Adrenal gland (tissue), 12 donors: ENCODE data around the gene PANX2. TPM values are rescaled to one million over a fixed set of nuclear protein-coding genes. Genes with fewer than 3 reads are reported as not detected.

Experiments used
- DNase-seq, 7 donors: peaks; one replicate each; pipeline ENCODE4 v3.0.0-alpha.2; 2019 to 2020
- H3K27ac ChIP-seq, 5 donors: fragments of 200-600 bp; sonication (generic) in 4 of 5; 1 replicate in 3 of 5; 2 replicates in 2 of 5; pipeline versions ENCODE4 v1.5.1 to v1.8.0; 2016 to 2020; ENCODE audit warnings: mild to moderate bottlenecking in 1 of 5
- H3K27me3 ChIP-seq: fragments of 200-600 bp; 2 replicates; pipeline ENCODE4 v1.8.0; 2021
- H3K36me3 ChIP-seq, 2 donors: fragments of 200-600 bp; replicated peaks in 1 of 2; 1 replicate in 1 of 2; 2 replicates in 1 of 2; pipeline versions ENCODE4 v1.5.1 to v1.8.0; 2018 to 2022
- H3K4me1 ChIP-seq, 2 donors: fragments of 200-600 bp; replicated peaks in 1 of 2; 1 replicate in 1 of 2; 2 replicates in 1 of 2; pipeline versions ENCODE4 v1.5.1 to v1.8.0; 2018 to 2021
- H3K4me3 ChIP-seq, 4 donors: fragments of 200-600 bp; sonication (generic) in 3 of 4; one replicate each; pipeline ENCODE4 v1.5.1; 2016 to 2018
- H3K9me3 ChIP-seq, 3 donors: fragments of 200-600 bp; sonication (generic) in 1 of 3; replicated peaks in 1 of 3; 1 replicate in 2 of 3; 2 replicates in 1 of 3; pipeline versions ENCODE4 v1.5.1 to v1.8.0; 2016 to 2021
- CTCF ChIP-seq, 6 experiments: fragments of 450-650 bp in 4 of 6; fragments of 200-600 bp in 2 of 6; sonication (generic) in 1 of 6; IDR thresholded peaks; 1 replicate in 5 of 6; 2 replicates in 1 of 6; pipeline versions ENCODE4 v1.5.1 to v1.8.0; 2016 to 2021; ENCODE audit warnings: antibody characterized with exemption in 6 of 6, mild to moderate bottlenecking in 2 of 6, moderate library complexity in 1 of 6
- POLR2A ChIP-seq, 2 donors: fragments of 450-650 bp; IDR thresholded peaks; one replicate each; pipeline ENCODE4 v1.6.1; 2017; ENCODE audit warnings: antibody characterized with exemption in 2 of 2, mild to moderate bottlenecking in 2 of 2, moderate library complexity in 1 of 2
- WGBS, 4 donors: extraction: QIAGEN DNeasy Blood & Tissue Kit in 2 of 4; methylation state at CpG; one replicate each; pipeline versions ENCODE4 v1.1.5 to v1.1.7; 2013 to 2017; 5-methylcytosine and 5-hydroxymethylcytosine counted together
- intact Hi-C, 2 donors: fragments of 100-400 bp; cut with DNase I; formaldehyde crosslinking; loops; one replicate each; pipeline versions ENCODE4 v1.14.1 to v1.15.0; 2022 to 2023
- polyA plus RNA-seq, 3 donors: library from polyadenylated mRNA; stranded (reverse); fragments of 200-250 nt in 2 of 3; fragments of 350-450 nt in 1 of 3; fragmentation: Illumina TruSeq in 1 of 3; extraction: RNeasy Lipid Tissue Mini Kit (QIAGEN cat#74804) in 1 of 3; gene quantifications; one replicate each; pipeline ENCODE4 v1.2.3, GENCODE V29; 2013 to 2014
- total RNA-seq, 9 donors: library from RNA; depleted of rRNA in 4 of 9; stranded (reverse); fragments of >200 nt in 4 of 9; fragments of 120-200 nt in 1 of 9; fragmentation: NEBNext Ultra II Directional in 1 of 9; extraction: Animal tissue kit (Norgen Biotek cat#: 25700) in 1 of 9; gene quantifications; one replicate each; pipeline versions ENCODE4 v1.1.0 to v1.2.4, GENCODE V29; 2013 to 2023
- donor health status: healthy with polysubstance abuse.
- donor health status: Bipolar disorder and iron deficiency.
- donor health status: DM: yes; HTN: yes; CAD: no.
- donor health status: DM: no; HTN: no; CAD: no.
- donor health status: DM: no; HTN: no; CAD: no.
- donor health status: DM: yes; HTN: yes; CAD: no.

The PANX2 gene
- total and polyA plus RNA-seq, 12 donors, result 0.22 to 4.1 (median 0.70) TPM

GRCh38 chr22:50160947-50161346, 9.6 kb upstream of the PANX2 start:
- WGBS, 4 donors, result 76 to 91% (median 84%) methylated on average over 4 to 7 of the region's 7 CpGs
- no peak overlapping the region for H3K27ac ChIP-seq
- TF ChIP-seq POLR2A (IDR thresholded peaks at IDR 0.05), result no peak
- no peak for TF ChIP-seq CTCF (IDR thresholded peaks at IDR 0.05)
- H3K36me3 ChIP-seq, result no peaks in the 10 kb centered on the region
- H3K9me3 ChIP-seq, result no peaks in the 10 kb centered on the region
- no peak for DNase-seq
- no peak overlapping the region for H3K4me3 ChIP-seq
- intact Hi-C loops, result no loop called here
- peaks cover 5% of the 10 kb centered on the region for H3K27me3 ChIP-seq
- no peaks in the 10 kb centered on the region for H3K4me1 ChIP-seq

DNA sequence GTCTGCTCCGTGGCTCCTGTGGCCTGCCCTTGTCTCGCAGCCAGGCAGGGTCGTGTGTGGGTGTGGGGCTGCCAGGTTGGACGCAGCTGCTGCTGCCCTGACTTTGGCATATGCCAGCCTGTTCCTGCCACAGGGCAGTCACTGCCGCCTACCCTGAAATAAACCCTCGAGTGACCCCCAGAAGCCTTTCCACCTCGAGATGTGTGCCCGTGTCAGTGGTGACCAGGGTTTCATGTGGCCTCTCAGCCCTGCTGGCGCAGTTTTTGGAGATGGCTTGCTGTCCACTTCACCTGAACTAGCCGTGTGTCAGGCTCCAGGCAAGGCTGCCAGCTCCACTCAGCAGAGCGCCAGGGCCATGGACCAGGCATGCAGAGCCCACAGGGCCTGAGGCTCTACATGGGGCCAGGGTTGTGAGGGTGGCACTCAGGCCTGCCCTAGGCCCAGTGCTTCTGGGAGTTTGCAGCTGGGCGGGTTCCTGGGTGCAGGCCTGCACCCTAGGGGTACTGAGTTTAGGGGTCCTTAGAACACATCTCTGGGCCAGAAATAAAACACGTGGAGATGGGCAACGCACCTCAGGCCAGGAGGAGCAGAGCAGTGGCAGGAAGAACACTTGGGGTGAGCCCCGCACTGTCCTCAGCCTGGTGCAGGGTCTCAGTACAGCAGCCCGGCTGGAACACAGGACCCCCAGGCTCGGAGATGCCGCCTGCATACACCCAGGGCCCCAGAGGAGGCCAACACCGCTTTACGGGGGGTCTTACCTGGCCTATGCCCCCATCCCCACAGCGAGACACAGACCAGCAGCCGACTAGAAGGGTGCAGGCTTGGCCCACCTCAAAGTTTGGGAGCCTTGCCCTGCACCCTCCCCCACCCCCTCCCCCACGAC, 8.8 kb upstream of the PANX2 start:
- no peak for DNase-seq
- no peaks in the 10 kb centered on the region for H3K36me3 ChIP-seq
- no peak for TF ChIP-seq CTCF (IDR thresholded peaks at IDR 0.05)
- H3K4me1 ChIP-seq, result no peaks in the 10 kb centered on the region
- H3K27ac ChIP-seq, result no peak overlapping the region
- WGBS, 4 donors, result 82 to 87% (median 85%) methylated on average over 11 to 23 of the region's 23 CpGs
- peaks cover 5% of the 10 kb centered on the region for H3K27me3 ChIP-seq
- no peaks in the 10 kb centered on the region for H3K9me3 ChIP-seq
- intact Hi-C loops, result no loop called here
- H3K4me3 ChIP-seq, result no peak overlapping the region

GRCh38 chr22:50162391-50162956, 8.1 kb upstream of the PANX2 start:
- H3K36me3 ChIP-seq, result no peaks in the 10 kb centered on the region
- H3K4me3 ChIP-seq, result no peak overlapping the region
- H3K4me1 ChIP-seq, result no peaks in the 10 kb centered on the region
- WGBS, 4 donors, result 84 to 90% (median 86%) methylated on average over 5 to 10 of the region's 10 CpGs
- intact Hi-C loops, result no loop called here
- DNase-seq, result no peak
- peaks cover 5% of the 10 kb centered on the region for H3K27me3 ChIP-seq
- no peak overlapping the region for H3K27ac ChIP-seq
- H3K9me3 ChIP-seq, result no peaks in the 10 kb centered on the region
- TF ChIP-seq CTCF (IDR thresholded peaks at IDR 0.05), result no peak
- no peak for TF ChIP-seq POLR2A (IDR thresholded peaks at IDR 0.05)

- Histone ChIP-seq H3K9me3 (no peaks in the 10 kb centered on the region), H3K4me3 (no peak overlapping the region), H3K4me1 (peaks cover 0 to 6% of the 10 kb centered on the region in 2 donors), H3K36me3 (no peaks in the 10 kb centered on the region), H3K27me3 (peaks cover 5% of the 10 kb centered on the region), H3K27ac (no peak overlapping the region)
- TF ChIP-seq POLR2A (IDR thresholded peaks at IDR 0.05), result no peak
- no peak for TF ChIP-seq CTCF (IDR thresholded peaks at IDR 0.05)
- no peak for DNase-seq
- WGBS, 4 donors, result 93 to 96% (median 95%) methylated on average over 6 to 28 of the region's 28 CpGs
- intact Hi-C loops, result no loop called here
These were observed 5.0 kb upstream of the PANX2 start for GRCh38 chr22:50165436-50166123.
